Liver (tissue), 9 donors: ENCODE measurements around the gene CRACR2B. TPM values are rescaled to one million over a fixed set of nuclear protein-coding genes. Genes with fewer than 3 reads are reported as not detected.

Experiments used
- DNase-seq: peaks from one replicate; pipeline ENCODE4 v3.0.0-alpha.2; 2017; ENCODE audit warnings: low spot score
- H3K27ac ChIP-seq, 2 donors: one replicate each; pipeline ENCODE4 v1.7.0; 2013; ENCODE audit warnings: inconsistent platforms in 2 of 2, low read length in 2 of 2, control low read depth in 1 of 2, low read depth in 1 of 2, mild to moderate bottlenecking in 1 of 2
- H3K27me3 ChIP-seq, 4 donors: one replicate each; pipeline versions ENCODE4 v1.6.1 to v1.7.0; 2013; ENCODE audit warnings: low read length in 3 of 4, inconsistent platforms in 1 of 4, mild to moderate bottlenecking in 1 of 4, moderate library complexity in 1 of 4; ENCODE audit not compliant: control insufficient read depth in 4 of 4, insufficient read depth in 4 of 4
- H3K36me3 ChIP-seq, 4 donors: one replicate each; pipeline versions ENCODE4 v1.6.1 to v1.7.0; 2013; ENCODE audit warnings: low read length in 3 of 4, mild to moderate bottlenecking in 3 of 4, low read depth in 1 of 4, moderate library complexity in 1 of 4; ENCODE audit not compliant: control insufficient read depth in 4 of 4, insufficient read depth in 3 of 4
- H3K4me1 ChIP-seq, 4 donors: one replicate each; pipeline versions ENCODE4 v1.6.1 to v1.7.0; 2013; ENCODE audit warnings: low read length in 3 of 4, mild to moderate bottlenecking in 3 of 4, moderate library complexity in 1 of 4; ENCODE audit not compliant: control insufficient read depth in 4 of 4, insufficient read depth in 4 of 4
- H3K4me3 ChIP-seq, 3 donors: one replicate each; pipeline versions ENCODE4 v1.6.1 to v1.7.0; 2013; ENCODE audit warnings: low read length in 3 of 3, control low read depth in 1 of 3, low read depth in 1 of 3, mild to moderate bottlenecking in 1 of 3
- H3K9ac ChIP-seq, 2 donors: one replicate each; pipeline ENCODE4 v1.7.0; 2013; ENCODE audit warnings: low read length in 2 of 2, mild to moderate bottlenecking in 2 of 2, moderate library complexity in 2 of 2, control low read depth in 1 of 2, low read depth in 1 of 2
- H3K9me3 ChIP-seq, 4 donors: one replicate each; pipeline versions ENCODE4 v1.6.1 to v1.7.0; 2013; ENCODE audit warnings: low read length in 3 of 4; ENCODE audit not compliant: control insufficient read depth in 4 of 4
- EGR1 ChIP-seq, 2 donors: IDR thresholded peaks; 2 replicates each; pipeline ENCODE4 v1.6.1; 2016 to 2018; ENCODE audit warnings: antibody characterized with exemption in 2 of 2, low read depth in 2 of 2
- FOXA1 ChIP-seq: IDR thresholded peaks from 2 replicates; pipeline ENCODE4 v1.6.1; 2016; ENCODE audit warnings: antibody characterized with exemption
- FOXA2 ChIP-seq: IDR thresholded peaks from 2 replicates; pipeline ENCODE4 v1.6.1; 2016; ENCODE audit warnings: antibody characterized with exemption
- GABPA ChIP-seq, 2 donors: IDR thresholded peaks in 1 of 2; conservative IDR thresholded peaks in 1 of 2; 2 replicates each; pipeline ENCODE4 v1.6.1; 2016; ENCODE audit warnings: antibody characterized with exemption in 2 of 2, mild to moderate bottlenecking in 1 of 2, moderate library complexity in 1 of 2
- HNF4A ChIP-seq, 2 donors: conservative IDR thresholded peaks; 2 replicates each; pipeline ENCODE4 v1.6.1; 2016; ENCODE audit warnings: antibody characterized with exemption in 2 of 2, mild to moderate bottlenecking in 2 of 2
- HNF4G ChIP-seq: IDR thresholded peaks from 2 replicates; pipeline ENCODE4 v1.6.1; 2016; ENCODE audit warnings: antibody characterized with exemption
- JUND ChIP-seq, 2 donors: IDR thresholded peaks; 2 replicates each; pipeline ENCODE4 v1.6.1; 2016; ENCODE audit warnings: antibody characterized with exemption in 2 of 2
- NR2F2 ChIP-seq: IDR thresholded peaks from 2 replicates; pipeline ENCODE4 v1.6.1; 2016; ENCODE audit warnings: antibody characterized with exemption
- RAD21 ChIP-seq, 2 donors: IDR thresholded peaks; 2 replicates each; pipeline ENCODE4 v1.6.1; 2016; ENCODE audit warnings: antibody characterized with exemption in 2 of 2, mild to moderate bottlenecking in 2 of 2
- RXRA ChIP-seq, 2 donors: IDR thresholded peaks; 2 replicates each; pipeline ENCODE4 v1.6.1; 2017 to 2018; ENCODE audit warnings: antibody characterized with exemption in 2 of 2, mild to moderate bottlenecking in 1 of 2
- SP1 ChIP-seq: IDR thresholded peaks from 2 replicates; pipeline ENCODE4 v1.6.1; 2018; ENCODE audit warnings: antibody characterized with exemption, mild to moderate bottlenecking
- TAF1 ChIP-seq: conservative IDR thresholded peaks from 2 replicates; pipeline ENCODE4 v1.6.1; 2016; ENCODE audit warnings: antibody characterized with exemption, mild to moderate bottlenecking
- YY1 ChIP-seq: IDR thresholded peaks from 2 replicates; pipeline ENCODE4 v1.6.1; 2016; ENCODE audit warnings: antibody characterized with exemption, mild to moderate bottlenecking
- WGBS: extraction: QIAGEN DNeasy Blood & Tissue Kit; methylation state at CpG from one replicate; pipeline ENCODE4 v1.1.7; 2013; 5-methylcytosine and 5-hydroxymethylcytosine counted together
- polyA plus RNA-seq, 2 donors: library from polyadenylated mRNA; stranded (reverse) in 1 of 2; unstranded in 1 of 2; fragments of 200-250 nt in 1 of 2; fragments of >200 nt in 1 of 2; fragmentation: Nextera tagmentation in 1 of 2; extraction: Ambion mirVana in 1 of 2; gene quantifications; one replicate each; pipeline versions ENCODE4 v1.2.1 to v1.2.3, GENCODE V29; 2013 to 2015
- total RNA-seq, 2 donors: library from RNA; depleted of rRNA; stranded (reverse); fragments of >200 nt; gene quantifications; one replicate each; pipeline ENCODE4 v1.2.3, GENCODE V29; 2014
- TF ChIP-seq, protein P1 (sequence below): IDR thresholded peaks from 2 replicates; pipeline ENCODE4 v1.6.1; 2016; ENCODE audit warnings: antibody characterized with exemption, mild to moderate bottlenecking
- TF ChIP-seq, protein P2 (sequence below): IDR thresholded peaks from 2 replicates; pipeline ENCODE4 v1.6.1; 2016; ENCODE audit warnings: antibody characterized with exemption
- TF ChIP-seq, protein P3 (sequence below): IDR thresholded peaks from 2 replicates; pipeline ENCODE4 v1.6.1; 2016; ENCODE audit warnings: antibody characterized with exemption
- TF ChIP-seq, protein P4 (sequence below): IDR thresholded peaks from 2 replicates; pipeline ENCODE4 v1.6.1; 2016; ENCODE audit warnings: antibody characterized with exemption
- TF ChIP-seq, protein P5 (sequence below): fragments of 150-350 bp; IDR thresholded peaks from 2 replicates; pipeline ENCODE4 v1.5.1; 2017; ENCODE audit warnings: improper control_type of control experiment, low read depth, low read length; ENCODE audit not compliant: missing input control
- donor health status: healthy.
- donor health status: healthy.
- donor health status: healthy.
- donor health status: healthy.
- donor health status: healthy.

The CRACR2B gene
- total and polyA plus RNA-seq, 4 donors: 0.14 to 2.9 (median 2.2) TPM

DNA sequence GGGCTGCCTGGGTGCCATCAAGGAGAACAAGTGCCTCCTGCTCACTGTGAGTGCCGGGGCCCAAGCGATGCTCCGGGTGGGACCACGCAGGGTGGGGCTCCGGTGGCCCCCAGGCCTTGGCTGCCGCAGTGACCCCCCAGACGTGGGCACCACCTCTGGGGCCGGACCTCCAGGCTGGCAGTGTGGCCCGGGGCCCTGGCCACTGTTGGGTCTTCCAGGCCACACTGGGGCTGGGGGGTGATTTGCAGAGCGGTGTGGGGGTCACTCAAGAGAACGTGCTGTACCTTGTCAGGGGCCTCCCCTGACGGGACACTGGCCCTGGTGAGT, 34.9 kb downstream of the CRACR2B start:
- WGBS: 88% methylated on average over 12 of the region's 12 CpGs
- DNase-seq: no peak
- TF ChIP-seq, protein P1, sequence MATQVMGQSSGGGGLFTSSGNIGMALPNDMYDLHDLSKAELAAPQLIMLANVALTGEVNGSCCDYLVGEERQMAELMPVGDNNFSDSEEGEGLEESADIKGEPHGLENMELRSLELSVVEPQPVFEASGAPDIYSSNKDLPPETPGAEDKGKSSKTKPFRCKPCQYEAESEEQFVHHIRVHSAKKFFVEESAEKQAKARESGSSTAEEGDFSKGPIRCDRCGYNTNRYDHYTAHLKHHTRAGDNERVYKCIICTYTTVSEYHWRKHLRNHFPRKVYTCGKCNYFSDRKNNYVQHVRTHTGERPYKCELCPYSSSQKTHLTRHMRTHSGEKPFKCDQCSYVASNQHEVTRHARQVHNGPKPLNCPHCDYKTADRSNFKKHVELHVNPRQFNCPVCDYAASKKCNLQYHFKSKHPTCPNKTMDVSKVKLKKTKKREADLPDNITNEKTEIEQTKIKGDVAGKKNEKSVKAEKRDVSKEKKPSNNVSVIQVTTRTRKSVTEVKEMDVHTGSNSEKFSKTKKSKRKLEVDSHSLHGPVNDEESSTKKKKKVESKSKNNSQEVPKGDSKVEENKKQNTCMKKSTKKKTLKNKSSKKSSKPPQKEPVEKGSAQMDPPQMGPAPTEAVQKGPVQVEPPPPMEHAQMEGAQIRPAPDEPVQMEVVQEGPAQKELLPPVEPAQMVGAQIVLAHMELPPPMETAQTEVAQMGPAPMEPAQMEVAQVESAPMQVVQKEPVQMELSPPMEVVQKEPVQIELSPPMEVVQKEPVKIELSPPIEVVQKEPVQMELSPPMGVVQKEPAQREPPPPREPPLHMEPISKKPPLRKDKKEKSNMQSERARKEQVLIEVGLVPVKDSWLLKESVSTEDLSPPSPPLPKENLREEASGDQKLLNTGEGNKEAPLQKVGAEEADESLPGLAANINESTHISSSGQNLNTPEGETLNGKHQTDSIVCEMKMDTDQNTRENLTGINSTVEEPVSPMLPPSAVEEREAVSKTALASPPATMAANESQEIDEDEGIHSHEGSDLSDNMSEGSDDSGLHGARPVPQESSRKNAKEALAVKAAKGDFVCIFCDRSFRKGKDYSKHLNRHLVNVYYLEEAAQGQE: no peak
- TF ChIP-seq JUND (IDR thresholded peaks at IDR 0.05) (no peak), RAD21 (IDR thresholded peaks at IDR 0.05) (no peak), GABPA (IDR thresholded peaks at IDR 0.05 in 1 of 2, conservative IDR thresholded peaks at IDR 0.05 in 1 of 2) (no peak), HNF4A (conservative IDR thresholded peaks at IDR 0.05) (no peak), YY1 (no peak), SP1 (no peak), NR2F2 (no peak), RXRA (IDR thresholded peaks at IDR 0.05) (no peak), HNF4G (no peak), EGR1 (IDR thresholded peaks at IDR 0.05; ENCODE audit: low read depth in 2 of 2) (no peak), FOXA1 (no peak), TAF1 (no peak), FOXA2 (no peak)
- TF ChIP-seq, protein P2, sequence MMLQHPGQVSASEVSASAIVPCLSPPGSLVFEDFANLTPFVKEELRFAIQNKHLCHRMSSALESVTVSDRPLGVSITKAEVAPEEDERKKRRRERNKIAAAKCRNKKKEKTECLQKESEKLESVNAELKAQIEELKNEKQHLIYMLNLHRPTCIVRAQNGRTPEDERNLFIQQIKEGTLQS: no peak
- TF ChIP-seq, protein P3, sequence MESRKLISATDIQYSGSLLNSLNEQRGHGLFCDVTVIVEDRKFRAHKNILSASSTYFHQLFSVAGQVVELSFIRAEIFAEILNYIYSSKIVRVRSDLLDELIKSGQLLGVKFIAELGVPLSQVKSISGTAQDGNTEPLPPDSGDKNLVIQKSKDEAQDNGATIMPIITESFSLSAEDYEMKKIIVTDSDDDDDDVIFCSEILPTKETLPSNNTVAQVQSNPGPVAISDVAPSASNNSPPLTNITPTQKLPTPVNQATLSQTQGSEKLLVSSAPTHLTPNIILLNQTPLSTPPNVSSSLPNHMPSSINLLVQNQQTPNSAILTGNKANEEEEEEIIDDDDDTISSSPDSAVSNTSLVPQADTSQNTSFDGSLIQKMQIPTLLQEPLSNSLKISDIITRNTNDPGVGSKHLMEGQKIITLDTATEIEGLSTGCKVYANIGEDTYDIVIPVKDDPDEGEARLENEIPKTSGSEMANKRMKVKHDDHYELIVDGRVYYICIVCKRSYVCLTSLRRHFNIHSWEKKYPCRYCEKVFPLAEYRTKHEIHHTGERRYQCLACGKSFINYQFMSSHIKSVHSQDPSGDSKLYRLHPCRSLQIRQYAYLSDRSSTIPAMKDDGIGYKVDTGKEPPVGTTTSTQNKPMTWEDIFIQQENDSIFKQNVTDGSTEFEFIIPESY: no peak
- TF ChIP-seq, protein P4, sequence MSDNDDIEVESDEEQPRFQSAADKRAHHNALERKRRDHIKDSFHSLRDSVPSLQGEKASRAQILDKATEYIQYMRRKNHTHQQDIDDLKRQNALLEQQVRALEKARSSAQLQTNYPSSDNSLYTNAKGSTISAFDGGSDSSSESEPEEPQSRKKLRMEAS: no peak
- TF ChIP-seq, protein P5, sequence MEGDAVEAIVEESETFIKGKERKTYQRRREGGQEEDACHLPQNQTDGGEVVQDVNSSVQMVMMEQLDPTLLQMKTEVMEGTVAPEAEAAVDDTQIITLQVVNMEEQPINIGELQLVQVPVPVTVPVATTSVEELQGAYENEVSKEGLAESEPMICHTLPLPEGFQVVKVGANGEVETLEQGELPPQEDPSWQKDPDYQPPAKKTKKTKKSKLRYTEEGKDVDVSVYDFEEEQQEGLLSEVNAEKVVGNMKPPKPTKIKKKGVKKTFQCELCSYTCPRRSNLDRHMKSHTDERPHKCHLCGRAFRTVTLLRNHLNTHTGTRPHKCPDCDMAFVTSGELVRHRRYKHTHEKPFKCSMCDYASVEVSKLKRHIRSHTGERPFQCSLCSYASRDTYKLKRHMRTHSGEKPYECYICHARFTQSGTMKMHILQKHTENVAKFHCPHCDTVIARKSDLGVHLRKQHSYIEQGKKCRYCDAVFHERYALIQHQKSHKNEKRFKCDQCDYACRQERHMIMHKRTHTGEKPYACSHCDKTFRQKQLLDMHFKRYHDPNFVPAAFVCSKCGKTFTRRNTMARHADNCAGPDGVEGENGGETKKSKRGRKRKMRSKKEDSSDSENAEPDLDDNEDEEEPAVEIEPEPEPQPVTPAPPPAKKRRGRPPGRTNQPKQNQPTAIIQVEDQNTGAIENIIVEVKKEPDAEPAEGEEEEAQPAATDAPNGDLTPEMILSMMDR: no peak
- Histone ChIP-seq H3K9me3 (no peaks in the 10 kb centered on the region), H3K27me3 (no peaks in the 10 kb centered on the region), H3K27ac (no peak overlapping the region), H3K4me1 (peaks cover 0 to 7% (median 3%) of the 10 kb centered on the region in 4 donors), H3K9ac (no peak overlapping the region), H3K4me3 (no peak overlapping the region), H3K36me3 (peaks cover 0 to 5% (median under 1%) of the 10 kb centered on the region in 4 donors)
